T-helper 1 cell treated with Interleukin-12 subunit alpha and Interleukin-12 subunit beta and Interleukin-4 antibody, amounts not matched to agents 30 μg/mL and 1 μg/mL, for 36 hours (primary cell): ENCODE results near the gene TMEM258.

Experiments
- H3K27ac Mint-ChIP-seq: one replicate; pipeline ENCODE4 v1.8.0; 2021; ENCODE audit warnings: mild to moderate bottlenecking, mixed read lengths
- H3K27me3 Mint-ChIP-seq: one replicate; pipeline ENCODE4 v1.8.0; 2021; ENCODE audit warnings: low read depth, mixed read lengths
- H3K36me3 Mint-ChIP-seq: one replicate; pipeline ENCODE4 v1.8.0; 2021; ENCODE audit warnings: low read depth, mixed read lengths
- H3K4me1 Mint-ChIP-seq: one replicate; pipeline ENCODE4 v1.8.0; 2021; ENCODE audit warnings: low read depth, mixed read lengths
- H3K4me3 Mint-ChIP-seq: one replicate; pipeline ENCODE4 v1.8.0; 2021; ENCODE audit warnings: mild to moderate bottlenecking, moderate library complexity, mixed read lengths
- H3K9me3 Mint-ChIP-seq: one replicate; pipeline ENCODE4 v1.8.0; 2021; ENCODE audit warnings: mixed read lengths

TMEM258 gene

DNA sequence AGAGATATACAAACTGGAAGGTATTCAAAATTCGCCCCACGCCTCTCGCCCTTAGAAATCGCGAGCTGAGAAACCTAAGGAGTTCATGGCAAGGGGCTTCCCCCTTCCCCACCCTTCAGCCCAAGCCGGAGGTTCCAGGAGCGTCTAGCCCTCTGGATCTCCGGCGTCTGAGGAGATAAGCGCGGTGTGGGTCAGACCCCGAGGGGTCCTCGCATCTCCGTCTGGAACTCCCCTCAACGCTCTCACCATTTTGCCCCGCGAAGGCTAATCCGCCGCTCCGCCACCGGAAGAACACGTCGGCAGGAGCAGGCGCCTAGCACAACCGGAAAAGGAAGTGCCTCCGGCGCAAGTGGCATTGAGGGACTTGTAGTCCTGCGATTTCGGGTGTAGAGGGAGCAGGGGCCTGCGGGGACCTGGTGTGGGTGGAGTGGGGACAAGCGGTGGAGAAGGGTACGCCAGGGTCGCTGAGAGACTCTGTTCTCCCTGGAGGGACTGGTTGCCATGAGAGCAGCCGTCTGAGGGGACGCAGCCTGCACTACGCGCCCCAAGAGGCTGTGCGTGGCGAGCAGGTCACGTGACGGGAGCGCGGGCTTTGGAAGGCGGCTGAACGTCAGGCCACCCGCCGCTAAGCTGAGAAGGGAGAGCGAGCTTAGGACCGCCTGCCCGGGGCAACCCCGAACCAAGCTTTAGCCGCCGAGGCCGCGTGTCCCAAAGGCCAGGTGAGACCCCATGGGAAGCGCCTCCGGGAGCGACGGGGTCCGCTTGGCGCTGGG lies at the start of gene TMEM258, which contains the start of gene FEN1:
Gene TMEM258 (minus strand): TSS at position 290 of the 773 bp plus-strand sequence. CDS start 41 bp downstream, at position 249.
Gene FEN1 (plus strand): TSS at position 602 of the 773 bp plus-strand sequence. CDS start 2,451 bp downstream, outside the sequence.
- Mint-ChIP-seq H3K27me3 (no peaks in the 10 kb centered on the region), H3K9me3 (no peaks in the 10 kb centered on the region), H3K4me3 (peak within 1 kb of the TSS; percentile 87), H3K4me1 (peaks cover 42% of the 10 kb centered on the region), H3K27ac (peak within 1 kb of the TSS; percentile 97), H3K36me3 (peaks cover 40% of the 10 kb centered on the region)

DNA sequence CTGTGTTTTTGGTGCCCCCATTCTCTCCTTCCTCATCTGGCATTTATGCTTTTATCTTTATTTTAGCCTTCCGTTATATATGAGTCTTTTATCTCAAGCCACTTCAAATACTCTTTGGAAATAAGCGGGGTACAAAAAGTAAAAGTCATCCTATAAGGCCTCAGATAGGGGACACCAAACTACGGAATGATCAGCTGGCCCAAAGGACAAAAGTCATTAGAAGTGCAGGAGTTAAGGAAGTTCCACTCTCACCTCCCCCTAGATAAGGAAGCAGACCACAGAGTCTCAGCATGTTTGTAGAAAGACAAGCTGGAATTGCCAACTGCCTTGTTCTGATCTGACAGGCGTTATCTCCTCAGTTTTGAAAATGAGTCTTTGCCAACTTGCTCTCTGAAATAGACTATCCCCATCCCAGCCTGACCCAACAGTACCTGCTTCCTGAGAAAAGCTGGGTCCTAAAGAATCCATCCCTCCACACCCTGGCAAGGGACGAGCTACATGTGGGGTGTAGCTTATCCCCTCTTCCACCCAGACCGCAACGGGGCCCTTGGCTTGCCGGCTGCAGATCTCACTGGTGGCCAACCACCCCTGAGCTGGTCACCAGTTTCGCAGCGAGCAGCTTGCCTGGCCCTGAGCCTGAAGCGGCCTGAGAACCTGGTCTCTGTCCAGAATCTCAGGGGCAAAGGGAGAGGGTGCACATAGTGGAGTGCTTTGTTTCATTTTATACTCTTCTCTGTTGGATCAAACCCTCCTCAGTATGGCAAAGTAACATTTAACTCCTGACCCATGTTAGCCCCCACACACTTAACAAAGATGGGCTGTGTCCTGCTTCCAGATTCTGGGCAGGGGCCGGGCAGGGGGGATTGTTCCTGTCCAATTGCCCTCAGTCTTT lies 49.5 kb upstream of the TMEM258 start:
- Mint-ChIP-seq H3K4me1 (peaks cover 5% of the 10 kb centered on the region), H3K9me3 (no peaks in the 10 kb centered on the region), H3K27me3 (no peaks in the 10 kb centered on the region), H3K27ac (peak overlapping the region; percentile 31), H3K36me3 (peaks cover 45% of the 10 kb centered on the region), H3K4me3 (no peak overlapping the region)

DNA sequence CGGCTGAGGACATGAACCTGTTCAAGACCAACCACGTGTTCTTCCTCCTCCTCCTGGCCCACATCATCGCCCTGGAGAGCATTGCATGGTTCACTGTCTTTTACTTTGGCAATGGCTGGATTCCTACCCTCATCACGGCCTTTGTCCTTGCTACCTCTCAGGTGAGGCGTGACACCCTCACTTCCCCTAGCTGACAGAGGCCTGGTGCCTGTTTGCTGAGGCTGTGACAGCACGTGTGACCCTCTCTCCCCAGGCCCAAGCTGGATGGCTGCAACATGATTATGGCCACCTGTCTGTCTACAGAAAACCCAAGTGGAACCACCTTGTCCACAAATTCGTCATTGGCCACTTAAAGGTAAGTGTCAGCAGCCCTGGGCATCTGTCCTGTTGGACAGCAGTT lies 48.0 kb upstream of the TMEM258 start:
- H3K4me3 Mint-ChIP-seq, result no peak overlapping the region
- no peaks in the 10 kb centered on the region for H3K27me3 Mint-ChIP-seq
- peaks cover 16% of the 10 kb centered on the region for H3K4me1 Mint-ChIP-seq
- H3K36me3 Mint-ChIP-seq, result peaks cover 42% of the 10 kb centered on the region
- H3K9me3 Mint-ChIP-seq, result no peaks in the 10 kb centered on the region
- H3K27ac Mint-ChIP-seq, result no peak overlapping the region

DNA sequence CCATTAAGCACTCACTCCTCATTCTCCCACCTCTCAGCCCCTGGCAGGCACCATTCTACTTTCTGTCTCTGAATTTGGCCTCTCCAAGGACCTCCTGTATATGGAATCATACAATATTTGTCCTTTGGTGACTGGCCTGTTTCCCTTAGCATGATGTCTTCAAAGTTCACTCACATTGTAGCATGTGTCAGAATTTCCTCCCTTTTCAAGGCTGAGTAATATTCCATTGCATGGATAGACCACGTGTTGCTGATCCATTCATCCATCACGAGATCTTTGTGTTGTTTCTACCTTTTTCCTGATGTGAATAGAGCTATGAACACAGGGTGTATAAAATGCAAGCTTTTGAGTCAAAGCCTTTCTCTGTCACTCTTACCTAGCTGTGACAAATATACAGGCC lies 47.3 kb upstream of the TMEM258 start:
- Mint-ChIP-seq H3K4me1 (peaks cover 19% of the 10 kb centered on the region), H3K36me3 (peaks cover 39% of the 10 kb centered on the region), H3K27me3 (no peaks in the 10 kb centered on the region), H3K27ac (peak overlapping the region; percentile 57), H3K4me3 (no peak overlapping the region), H3K9me3 (no peaks in the 10 kb centered on the region)

DNA sequence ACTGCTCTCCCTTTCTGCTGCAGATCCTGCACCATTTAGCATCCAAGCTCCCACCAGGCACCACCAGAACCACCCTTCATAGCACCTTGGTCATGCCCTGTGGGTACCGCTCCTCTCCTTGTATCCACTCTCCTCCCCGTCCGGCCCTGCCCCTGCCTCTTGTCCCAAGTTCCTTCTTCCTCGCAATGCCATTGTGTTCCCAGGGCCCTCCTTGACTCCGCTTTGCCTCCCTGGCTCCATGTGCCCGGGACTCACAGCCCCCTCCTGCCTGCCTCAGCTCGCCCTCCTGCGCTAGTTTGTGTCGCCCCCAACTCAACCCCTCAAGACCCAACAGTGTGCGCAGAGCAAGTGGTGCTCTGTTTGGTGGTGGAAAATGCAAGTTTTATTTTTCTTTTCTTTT lies 46.5 kb upstream of the TMEM258 start:
- H3K27ac Mint-ChIP-seq, result peak overlapping the region; percentile 73
- H3K9me3 Mint-ChIP-seq, result no peaks in the 10 kb centered on the region
- peaks cover 40% of the 10 kb centered on the region for H3K36me3 Mint-ChIP-seq
- H3K4me1 Mint-ChIP-seq, result peaks cover 25% of the 10 kb centered on the region
- no peak overlapping the region for H3K4me3 Mint-ChIP-seq
- H3K27me3 Mint-ChIP-seq, result no peaks in the 10 kb centered on the region

GRCh38 chr11:61838501-61838900 lies 46.1 kb upstream of the TMEM258 start:
- Mint-ChIP-seq H3K4me1 (peaks cover 29% of the 10 kb centered on the region), H3K4me3 (no peak overlapping the region), H3K27me3 (no peaks in the 10 kb centered on the region), H3K9me3 (no peaks in the 10 kb centered on the region), H3K36me3 (peaks cover 44% of the 10 kb centered on the region), H3K27ac (peak overlapping the region; percentile 73)

DNA sequence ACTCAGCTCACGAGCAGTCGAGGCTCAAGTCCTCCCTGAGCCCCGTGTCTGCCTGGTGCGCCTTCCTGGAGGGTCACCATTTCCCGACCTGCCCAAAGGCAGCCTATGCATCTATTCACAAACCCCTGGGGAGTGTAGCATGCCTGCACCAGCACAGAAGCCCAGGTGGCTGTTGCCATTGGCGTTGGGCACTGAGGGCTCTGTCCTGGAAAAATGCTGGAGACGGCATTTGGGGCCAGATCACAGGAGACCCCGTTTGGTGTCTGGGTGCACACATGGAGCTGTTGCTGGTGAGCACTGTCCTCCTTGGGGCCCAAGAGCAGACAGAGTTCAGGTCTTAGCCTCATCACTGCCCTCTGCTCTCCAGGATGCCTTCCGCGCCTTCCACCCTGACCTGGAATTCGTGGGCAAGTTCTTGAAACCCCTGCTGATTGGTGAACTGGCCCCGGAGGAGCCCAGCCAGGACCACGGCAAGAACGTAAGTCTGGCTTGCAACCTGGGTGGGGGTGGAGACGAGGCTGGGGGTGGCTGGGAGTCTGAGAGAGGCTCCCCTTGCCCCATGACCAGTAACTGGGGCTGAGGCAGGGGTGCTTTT lies 45.1 kb upstream of the TMEM258 start:
- Mint-ChIP-seq H3K9me3 (no peaks in the 10 kb centered on the region), H3K4me3 (no peak overlapping the region), H3K4me1 (peaks cover 38% of the 10 kb centered on the region), H3K36me3 (peaks cover 45% of the 10 kb centered on the region), H3K27me3 (no peaks in the 10 kb centered on the region), H3K27ac (peak overlapping the region; percentile 49)

- Mint-ChIP-seq H3K27me3 (no peaks in the 10 kb centered on the region), H3K4me1 (peaks cover 49% of the 10 kb centered on the region), H3K27ac (peak overlapping the region; percentile 98), H3K9me3 (no peaks in the 10 kb centered on the region), H3K36me3 (peaks cover 35% of the 10 kb centered on the region), H3K4me3 (peak overlapping the region; percentile 63)
Observed at GRCh38 chr11:61836193-61836592, 43.8 kb upstream of the TMEM258 start.

DNA sequence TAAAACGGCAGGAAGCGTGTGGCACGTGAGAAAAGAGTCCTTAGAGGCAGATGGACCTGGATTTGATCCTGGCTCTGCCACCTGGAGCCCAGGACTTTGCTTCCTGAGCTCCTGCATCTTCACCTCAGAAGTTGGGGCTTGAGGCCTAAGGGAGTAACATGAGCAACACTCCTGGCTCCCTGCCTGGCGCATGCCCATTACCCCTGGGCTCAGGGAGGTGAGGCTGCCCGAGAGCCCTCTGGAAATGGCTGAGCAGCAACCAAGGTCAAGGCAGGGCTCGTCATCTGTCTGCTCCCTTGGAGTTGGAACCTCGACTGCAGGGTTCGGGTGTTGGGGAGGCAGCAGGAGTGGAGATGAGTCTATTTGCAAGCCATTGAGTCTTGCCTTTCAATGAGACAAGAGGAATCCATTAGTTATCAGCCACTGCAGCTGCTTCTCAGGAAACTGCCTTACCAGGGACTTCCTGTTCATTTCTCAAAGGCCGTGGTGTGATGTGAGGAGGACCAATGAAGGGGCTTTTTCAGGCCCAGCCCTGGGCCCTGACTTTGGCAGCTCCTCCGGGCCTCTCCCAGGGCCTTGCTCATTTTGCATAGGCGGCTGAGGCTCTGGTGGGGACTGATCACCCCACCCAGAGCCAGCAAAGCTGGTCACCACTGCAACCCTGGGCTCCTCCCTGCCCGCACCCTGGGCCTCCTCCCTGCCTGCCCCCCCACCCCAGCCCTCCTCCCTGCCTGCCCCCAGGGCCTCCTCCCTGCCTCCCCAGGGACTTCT lies 42.1 kb upstream of the TMEM258 start:
- Mint-ChIP-seq H3K36me3 (peaks cover 24% of the 10 kb centered on the region), H3K27ac (peak overlapping the region; percentile 98), H3K4me1 (peaks cover 56% of the 10 kb centered on the region), H3K4me3 (peak overlapping the region; percentile 84), H3K27me3 (no peaks in the 10 kb centered on the region), H3K9me3 (no peaks in the 10 kb centered on the region)

GRCh38 chr11:61833926-61834277 lies 41.5 kb upstream of the TMEM258 start:
- peak overlapping the region; percentile 84 for H3K4me3 Mint-ChIP-seq
- H3K27me3 Mint-ChIP-seq, result no peaks in the 10 kb centered on the region
- H3K36me3 Mint-ChIP-seq, result peaks cover 21% of the 10 kb centered on the region
- H3K4me1 Mint-ChIP-seq, result peaks cover 58% of the 10 kb centered on the region
- peak overlapping the region; percentile 98 for H3K27ac Mint-ChIP-seq
- H3K9me3 Mint-ChIP-seq, result no peaks in the 10 kb centered on the region

GRCh38 chr11:61833471-61833870 lies 41.1 kb upstream of the TMEM258 start:
- peaks cover 58% of the 10 kb centered on the region for H3K4me1 Mint-ChIP-seq
- H3K27ac Mint-ChIP-seq, result peak overlapping the region; percentile 98
- no peaks in the 10 kb centered on the region for H3K9me3 Mint-ChIP-seq
- H3K27me3 Mint-ChIP-seq, result no peaks in the 10 kb centered on the region
- peaks cover 18% of the 10 kb centered on the region for H3K36me3 Mint-ChIP-seq
- H3K4me3 Mint-ChIP-seq, result peak overlapping the region; percentile 84

DNA sequence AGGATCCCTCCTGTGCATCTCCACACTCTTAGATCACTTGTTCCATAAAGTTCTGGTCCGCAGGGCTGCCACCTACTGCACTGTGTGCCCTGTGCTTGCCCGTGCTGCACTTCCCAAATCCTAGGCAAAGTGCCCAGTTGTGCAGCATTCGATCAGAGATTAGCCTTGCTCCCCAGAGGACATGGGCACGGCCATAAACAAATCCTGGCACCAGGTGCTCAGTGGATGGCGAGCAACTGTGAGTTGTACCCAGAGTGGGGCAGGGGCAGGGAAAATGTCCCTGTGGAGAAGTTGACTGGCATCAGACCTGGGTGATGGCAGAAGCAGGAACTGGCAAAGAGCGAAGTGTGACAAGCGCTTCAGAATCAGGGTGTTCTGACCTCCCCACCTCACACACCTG lies 40.4 kb upstream of the TMEM258 start:
- H3K4me3 Mint-ChIP-seq, result no peak overlapping the region
- H3K27ac Mint-ChIP-seq, result peak overlapping the region; percentile 98
- H3K36me3 Mint-ChIP-seq, result peaks cover 18% of the 10 kb centered on the region
- H3K27me3 Mint-ChIP-seq, result no peaks in the 10 kb centered on the region
- peaks cover 58% of the 10 kb centered on the region for H3K4me1 Mint-ChIP-seq
- no peaks in the 10 kb centered on the region for H3K9me3 Mint-ChIP-seq

- H3K36me3 Mint-ChIP-seq, result peaks cover 18% of the 10 kb centered on the region
- peak overlapping the region; percentile 75 for H3K4me3 Mint-ChIP-seq
- H3K27ac Mint-ChIP-seq, result peak overlapping the region; percentile 98
- H3K27me3 Mint-ChIP-seq, result no peaks in the 10 kb centered on the region
- H3K9me3 Mint-ChIP-seq, result no peaks in the 10 kb centered on the region
- peaks cover 59% of the 10 kb centered on the region for H3K4me1 Mint-ChIP-seq
Observed at GRCh38 chr11:61832207-61832606, 39.8 kb upstream of the TMEM258 start.
